ENCODE data around the gene ANGPTL8.

The ANGPTL8 gene

GRCh38 chr19:11261431-11261970 lies 22.1 kb downstream of the ANGPTL8 start:
- DNase-seq (ENCODE audit: low read depth in 2 of 2) = no peak

DNA sequence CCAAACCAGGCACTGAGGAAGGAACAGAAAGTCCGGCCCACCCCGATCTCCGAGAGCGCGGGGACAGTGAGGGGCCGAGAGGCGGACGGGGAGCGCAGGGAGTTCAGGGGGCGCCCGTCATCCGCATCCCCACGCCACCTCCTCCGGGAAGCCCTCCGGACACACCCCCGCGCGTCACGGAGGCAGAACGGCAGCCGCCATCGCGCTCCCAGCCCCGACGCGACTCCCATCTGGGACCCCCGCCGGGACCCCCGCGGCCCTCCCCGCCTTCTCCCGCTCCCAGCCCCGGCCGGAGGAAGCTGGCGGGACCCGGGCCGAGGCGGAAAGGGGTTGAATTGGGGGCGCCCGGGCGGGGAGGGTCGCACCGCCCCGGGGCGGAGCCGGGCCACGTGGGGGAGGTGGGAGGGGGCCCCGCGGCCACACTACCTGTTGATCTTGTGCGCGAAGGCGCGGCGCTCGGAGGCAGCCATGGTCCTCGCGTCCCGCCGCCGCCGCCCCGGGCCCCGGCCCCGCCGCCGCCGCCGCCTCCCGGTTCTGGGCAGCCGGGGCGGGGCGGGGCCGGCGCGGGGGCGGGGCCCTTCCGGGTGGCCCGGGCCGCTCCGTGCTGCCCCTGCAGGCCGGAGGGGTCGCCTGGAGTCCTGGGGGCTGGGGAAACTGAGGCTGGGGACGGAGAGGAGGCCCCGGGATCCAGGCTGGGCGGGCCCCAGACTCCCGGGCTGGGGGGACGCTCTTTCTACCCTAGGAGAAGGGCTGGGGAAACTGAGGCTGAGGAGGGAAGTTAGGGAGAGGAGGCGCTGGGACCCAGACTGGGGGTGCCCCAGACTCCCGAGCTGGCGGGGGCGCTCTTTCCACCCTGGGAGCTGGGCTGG lies 22.8 kb downstream of the ANGPTL8 start, which contains the start of gene DOCK6:
TSS of gene DOCK6 (minus strand) at position 554 of the 869 bp plus-strand sequence. CDS start at position 470, 84 bp downstream.
- peak in 1 of 2 donors; percentile 12 for DNase-seq (ENCODE audit: low read depth in 2 of 2)

- DNase-seq (ENCODE audit: low read depth in 2 of 2) = no peak
These were observed 24.3 kb downstream of the ANGPTL8 start for GRCh38 chr19:11263726-11264125.

GRCh38 chr19:11264452-11265176 lies 25.2 kb downstream of the ANGPTL8 start:
- no peak for DNase-seq (ENCODE audit: low read depth in 2 of 2)

- DNase-seq (ENCODE audit: low read depth in 2 of 2) = no peak
These were observed 25.9 kb downstream of the ANGPTL8 start for GRCh38 chr19:11265177-11265784.

GRCh38 chr19:11265785-11266236 lies 26.4 kb downstream of the ANGPTL8 start:
- no peak for DNase-seq (ENCODE audit: low read depth in 2 of 2)

DNA sequence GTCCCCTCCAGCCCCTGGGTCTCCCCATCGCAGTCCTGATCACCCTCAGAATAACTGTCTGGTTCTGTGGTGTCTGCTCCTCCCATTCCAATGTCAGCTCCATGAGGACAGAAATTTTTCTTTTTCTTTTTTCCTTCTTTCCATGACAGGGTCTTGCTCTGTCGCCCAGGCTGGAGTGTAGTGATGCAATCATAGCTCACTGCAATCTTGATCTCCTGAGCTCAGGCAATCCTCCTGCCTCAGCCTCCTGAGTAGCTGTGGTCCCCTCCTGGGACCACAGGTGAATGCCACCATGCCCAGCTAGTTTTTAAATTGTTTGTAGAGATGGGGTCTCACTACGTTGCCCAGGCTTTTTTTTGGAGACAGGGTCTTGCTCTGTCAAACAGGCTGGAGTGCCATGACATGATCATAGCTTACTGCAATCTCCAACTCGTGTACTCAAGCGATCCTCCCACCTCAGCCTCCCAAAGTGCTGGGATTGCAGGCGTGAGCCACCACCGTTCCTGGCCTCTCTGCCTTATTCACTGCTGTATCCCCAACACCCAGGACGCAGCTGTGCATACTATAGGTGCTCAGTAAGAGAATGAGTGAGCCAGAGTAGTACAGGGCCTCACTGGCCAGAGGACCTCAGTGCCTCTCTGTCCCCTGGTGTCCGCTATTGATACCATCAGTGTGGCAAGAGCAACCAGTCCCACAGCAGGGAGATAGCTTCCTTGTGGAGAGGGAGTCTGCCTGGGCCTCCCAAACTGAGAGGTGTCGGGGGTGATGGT lies 28.1 kb downstream of the ANGPTL8 start:
- no peak for DNase-seq (ENCODE audit: low read depth in 2 of 2)

DNA sequence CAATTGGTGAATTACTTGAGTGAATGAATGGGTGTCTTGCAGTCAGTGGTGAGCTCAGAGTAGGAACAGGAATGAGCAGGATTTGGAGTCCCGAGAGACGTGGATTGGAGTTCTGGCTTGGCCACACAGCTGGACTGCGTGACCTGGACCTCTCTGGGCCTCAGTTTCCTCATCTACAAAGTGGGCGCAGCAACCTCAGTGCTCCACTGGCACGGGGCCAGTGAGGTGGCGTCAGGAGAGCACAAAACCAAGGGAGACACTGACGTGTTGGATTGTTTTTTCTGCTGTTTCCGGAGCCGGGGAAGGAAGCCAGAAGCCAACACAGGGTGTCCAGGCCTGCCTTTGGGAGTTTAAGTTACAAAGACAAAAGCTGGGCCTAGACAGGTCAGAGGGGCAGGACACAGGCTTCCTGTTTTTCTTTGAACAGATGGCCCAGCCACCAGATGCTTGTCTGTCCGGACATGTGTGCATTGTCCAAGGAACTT lies 29.4 kb downstream of the ANGPTL8 start:
- no peak for DNase-seq (ENCODE audit: low read depth in 2 of 2)

- no peak for DNase-seq (ENCODE audit: low read depth in 2 of 2)
These were observed 30.0 kb downstream of the ANGPTL8 start for GRCh38 chr19:11269408-11269807.

- no peak for DNase-seq (ENCODE audit: low read depth in 2 of 2)
These were observed 33.9 kb downstream of the ANGPTL8 start for GRCh38 chr19:11273296-11273695.

- DNase-seq (ENCODE audit: low read depth in 2 of 2) = no peak
These were observed 34.6 kb downstream of the ANGPTL8 start for GRCh38 chr19:11273989-11274388.

DNA sequence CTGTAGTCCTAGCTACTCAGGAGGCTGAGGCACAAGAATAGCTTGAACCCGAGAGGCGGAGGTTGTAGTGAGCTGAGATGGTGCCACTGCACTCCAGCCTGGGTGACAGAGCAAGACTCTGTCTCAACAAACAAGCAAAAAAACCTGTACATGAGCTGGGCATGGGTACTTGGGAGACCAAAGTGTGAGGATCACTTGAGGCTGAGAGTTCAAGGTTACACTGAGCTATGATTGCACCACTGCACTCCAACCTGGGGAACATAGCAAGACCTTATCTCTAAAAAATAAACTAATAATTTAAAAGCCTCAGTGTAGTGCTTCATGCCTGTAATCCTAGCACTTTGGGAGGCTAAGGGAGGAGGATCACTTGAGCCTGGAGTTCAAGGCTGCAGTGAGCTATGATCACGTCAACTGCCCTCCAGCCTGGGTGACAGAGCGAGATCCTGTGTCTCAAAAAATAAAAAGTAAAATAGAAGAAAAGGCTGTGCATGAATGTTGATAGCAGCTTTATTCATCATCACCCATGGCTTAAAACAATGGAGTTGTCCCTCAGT lies 35.2 kb downstream of the ANGPTL8 start:
- DNase-seq (ENCODE audit: low read depth in 2 of 2) = no peak

GRCh38 chr19:11278670-11279069 lies 39.3 kb downstream of the ANGPTL8 start:
- no peak for DNase-seq (ENCODE audit: low read depth in 2 of 2)

DNA sequence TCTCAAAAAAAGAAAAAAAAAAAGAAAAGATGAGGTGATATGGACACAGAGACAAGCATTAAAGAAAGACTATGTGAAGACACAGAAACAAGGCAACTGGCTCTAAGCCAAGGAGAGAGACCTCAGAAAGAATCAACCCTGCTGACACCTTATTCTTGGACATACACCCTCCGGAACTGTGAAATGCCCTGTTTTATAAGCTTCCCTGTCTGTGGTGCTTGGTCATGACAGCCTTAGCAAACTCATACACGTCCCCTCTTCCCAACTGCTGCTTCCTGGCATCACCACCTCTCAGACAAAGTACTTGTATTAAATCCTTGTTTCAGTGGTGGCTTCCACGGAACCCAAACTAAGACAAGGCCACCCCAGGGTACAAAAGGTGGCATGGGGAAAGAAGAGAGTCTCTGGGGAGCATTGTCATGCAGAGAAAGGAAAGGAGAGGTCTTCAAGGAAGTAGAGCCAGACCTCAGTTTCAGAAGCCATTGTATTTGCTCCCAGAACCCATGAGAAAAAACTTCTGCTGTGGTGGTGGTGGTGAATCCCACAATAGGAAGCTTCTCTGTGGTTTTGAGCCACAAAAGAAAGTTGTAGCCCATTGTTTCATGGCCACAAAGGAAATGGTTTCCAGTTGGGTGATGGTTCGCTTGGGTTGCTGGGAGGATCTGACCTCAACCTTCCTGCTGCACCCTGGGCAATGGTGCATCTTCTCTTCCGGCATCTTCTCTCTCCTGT lies 40.3 kb downstream of the ANGPTL8 start:
- DNase-seq (ENCODE audit: low read depth in 2 of 2) = no peak

GRCh38 chr19:11281356-11282049 lies 42.1 kb downstream of the ANGPTL8 start:
- no peak for DNase-seq (ENCODE audit: low read depth in 2 of 2)

DNA sequence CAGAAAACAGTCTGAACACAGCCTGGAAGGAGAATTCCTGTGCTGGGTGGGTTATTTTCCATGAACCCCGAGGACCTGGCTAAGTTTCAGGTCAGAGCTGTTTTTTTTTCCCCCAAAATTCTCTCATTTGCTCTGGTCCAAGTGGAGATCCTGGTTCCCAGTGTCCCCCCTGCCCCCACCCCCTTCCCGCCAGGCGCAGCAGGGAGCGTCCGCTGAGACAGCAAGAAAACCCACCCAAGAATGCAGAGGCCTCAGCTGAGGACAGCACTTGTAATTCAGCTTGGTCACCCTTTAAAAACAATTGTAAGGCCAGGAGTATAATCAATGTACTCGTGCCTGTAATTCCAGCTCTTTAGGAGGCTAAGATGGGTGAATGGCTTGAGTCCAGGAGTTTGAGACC lies 45.1 kb downstream of the ANGPTL8 start:
- no peak for DNase-seq (ENCODE audit: low read depth in 2 of 2)

DNA sequence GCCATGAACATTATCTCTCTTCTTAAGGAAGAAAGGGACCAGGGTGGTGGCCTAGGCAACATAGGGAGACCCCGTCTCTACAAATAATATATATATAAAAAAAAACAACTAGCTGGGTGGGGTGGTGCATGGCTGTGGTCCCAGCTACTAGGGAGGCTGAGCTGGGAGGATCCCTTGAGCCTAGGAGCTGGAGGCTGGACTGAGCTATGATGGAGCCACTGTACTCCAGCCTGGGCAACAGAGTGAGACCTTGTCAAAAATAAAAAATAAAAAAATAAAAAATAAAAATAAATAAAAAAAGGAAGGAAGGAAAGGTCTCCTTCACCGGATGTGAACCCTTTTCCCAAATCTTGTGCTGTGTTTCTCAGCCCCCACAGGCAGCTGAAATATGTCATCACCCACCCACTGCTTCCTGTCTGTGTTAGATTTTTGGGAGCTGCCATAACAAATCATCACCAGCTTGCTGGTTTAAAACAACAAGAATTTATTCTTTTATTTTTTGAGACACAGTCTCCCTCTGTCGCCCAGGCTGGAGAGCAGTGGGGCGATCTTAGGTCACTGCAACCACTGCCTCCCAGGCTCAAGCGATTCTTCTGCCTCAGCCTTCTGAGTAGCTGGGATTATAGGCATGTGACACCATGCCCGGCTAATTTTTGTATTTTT lies 47.0 kb downstream of the ANGPTL8 start:
- no peak for DNase-seq (ENCODE audit: low read depth in 2 of 2)

GRCh38 chr19:11288349-11288748 lies 48.9 kb downstream of the ANGPTL8 start:
- no peak for DNase-seq (ENCODE audit: low read depth in 2 of 2)

DNA sequence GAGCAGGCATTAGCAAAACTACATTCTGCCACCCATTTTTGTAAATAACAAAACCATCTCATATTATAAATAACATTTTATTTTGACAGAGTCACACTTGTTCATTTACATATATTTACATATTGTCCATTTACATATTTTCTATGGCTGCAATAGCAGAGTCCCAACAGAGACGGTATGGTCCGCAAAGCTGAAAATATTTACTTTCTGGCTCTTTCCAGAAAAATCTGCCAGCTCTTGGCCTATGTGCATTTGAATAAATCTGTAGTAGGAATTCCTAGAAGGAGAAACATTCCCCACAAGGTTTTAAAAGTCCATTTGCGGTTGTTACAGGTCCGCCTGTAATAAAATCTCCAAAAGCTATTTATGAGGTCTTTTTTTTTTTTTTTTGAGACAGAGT lies 50.8 kb downstream of the ANGPTL8 start:
- DNase-seq (ENCODE audit: low read depth in 2 of 2) = no peak
